Coronary artery (tissue), 2 donors: ENCODE data around the gene CEP162.
"Not testable (repeated sequence)": the region's sequence is repeated elsewhere in the genome, so short reads cannot be mapped to it uniquely, and the experiment has no call there.

ENCODE experiments used
- DNase-seq: peaks from one replicate; pipeline ENCODE4 v3.0.0-alpha.2; 2017; ENCODE audit warnings: low spot score
- H3K27ac ChIP-seq, 2 donors: fragments of 200-600 bp; sonication (generic); one replicate each; pipeline ENCODE4 v1.5.1; 2016 to 2019
- H3K4me3 ChIP-seq: fragments of 200-600 bp; sonication (generic); 2 replicates; pipeline ENCODE4 v1.5.1; 2016; ENCODE audit warnings: mild to moderate bottlenecking, moderate library complexity
- CTCF ChIP-seq: fragments of 200-600 bp; sonication (generic); IDR thresholded peaks from one replicate; pipeline ENCODE4 v1.5.1; 2019; ENCODE audit warnings: antibody characterized with exemption

The CEP162 gene

DNA sequence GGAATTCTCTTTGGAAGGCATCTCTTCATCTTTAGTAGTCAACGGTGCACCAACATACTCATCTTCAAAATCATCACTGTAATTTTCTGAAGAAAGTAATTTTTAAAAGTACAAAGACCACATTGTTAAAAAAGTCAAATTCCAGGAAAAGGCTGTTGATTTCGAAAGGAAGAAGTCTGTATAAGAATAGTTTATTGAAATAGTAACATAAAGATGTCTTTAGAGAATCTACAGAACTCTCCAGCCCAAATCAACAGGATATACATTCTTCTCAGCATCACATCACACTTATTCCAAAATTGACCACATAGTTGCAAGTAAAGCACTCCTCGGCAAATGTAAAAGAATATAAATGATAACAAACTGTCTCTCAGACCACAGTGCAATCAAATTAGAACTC is 23.4 kb downstream of the CEP162 start:
- Histone ChIP-seq H3K27ac (no peak overlapping the region), H3K4me3 (no peak overlapping the region)
- no peak for DNase-seq
- TF ChIP-seq CTCF, result no peak

GRCh38 chr6:84199987-84200386 is 27.5 kb downstream of the CEP162 start:
- not testable (repeated sequence) for DNase-seq, H3K4me3 ChIP-seq, H3K27ac ChIP-seq

DNA sequence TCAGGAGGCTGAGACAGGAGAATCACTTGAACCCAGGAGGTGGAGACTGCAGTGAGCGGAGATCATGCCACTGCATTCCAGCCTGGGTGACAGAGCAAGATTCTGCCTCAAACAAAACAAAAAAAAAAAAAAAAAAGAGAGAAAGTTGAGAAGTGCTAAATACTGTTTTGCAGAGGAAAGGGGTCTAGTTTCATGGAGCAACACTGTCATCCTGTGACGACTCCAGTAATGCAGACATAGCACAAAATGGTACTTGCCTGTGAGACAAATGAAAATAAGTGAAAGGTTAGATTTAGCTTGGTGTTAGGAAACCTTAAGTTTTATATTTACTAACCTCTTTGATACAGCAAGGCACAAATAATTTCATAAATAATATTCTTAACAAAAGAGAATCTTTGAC is 29.7 kb downstream of the CEP162 start:
- no peak for DNase-seq
- H3K27ac ChIP-seq, result no peak overlapping the region
- TF ChIP-seq CTCF, result no peak
- no peak overlapping the region for H3K4me3 ChIP-seq

GRCh38 chr6:84193114-84193708 is 34.2 kb downstream of the CEP162 start:
- TF ChIP-seq CTCF, result no peak
- H3K4me3 ChIP-seq, result no peak overlapping the region
- no peak for DNase-seq
- no peak overlapping the region for H3K27ac ChIP-seq

DNA sequence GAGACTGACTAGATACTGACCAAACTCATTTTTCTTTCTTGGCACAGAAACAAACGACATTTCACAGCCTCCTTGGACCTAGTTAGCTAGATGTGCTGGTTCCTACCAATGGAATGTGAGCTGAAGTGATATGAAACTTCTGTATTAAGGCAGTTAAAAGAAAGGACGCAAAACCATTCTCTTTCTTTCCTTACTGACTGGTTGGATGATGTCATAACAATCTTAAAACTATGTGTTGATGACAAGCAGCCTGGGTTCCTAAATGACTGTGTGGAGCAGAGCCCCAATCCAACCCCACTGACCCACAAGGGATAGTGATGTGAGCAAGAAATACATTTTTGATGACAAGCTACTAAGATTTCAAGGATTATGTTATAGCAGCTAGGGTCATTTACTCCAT is 35.6 kb downstream of the CEP162 start:
- DNase-seq, result no peak
- H3K4me3 ChIP-seq, result no peak overlapping the region
- H3K27ac ChIP-seq, result no peak overlapping the region
- TF ChIP-seq CTCF, result no peak

GRCh38 chr6:84189356-84189755 is 38.1 kb downstream of the CEP162 start:
- not testable (repeated sequence) for H3K4me3 ChIP-seq, DNase-seq, H3K27ac ChIP-seq

DNA sequence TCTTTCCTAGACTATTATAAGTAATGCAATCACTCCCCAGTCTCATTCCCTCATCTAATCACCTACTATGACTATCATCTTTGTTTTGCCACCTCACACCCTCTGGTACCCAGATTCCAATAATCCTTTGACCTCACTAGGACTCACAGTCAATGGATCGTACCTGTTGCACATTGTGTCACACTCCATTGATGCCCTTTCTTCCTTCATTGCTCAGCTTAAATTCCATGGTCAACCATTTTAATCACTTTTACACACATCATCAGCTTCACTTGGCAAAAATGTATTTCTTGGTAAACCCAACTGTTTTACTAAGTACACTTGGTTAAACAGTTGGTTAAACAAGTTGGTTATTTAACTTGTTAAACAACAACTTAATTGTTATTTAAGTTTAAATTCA is 44.0 kb downstream of the CEP162 start:
- no peak for TF ChIP-seq CTCF
- Histone ChIP-seq H3K4me3 (no peak overlapping the region), H3K27ac (no peak overlapping the region)
- no peak for DNase-seq

GRCh38 chr6:84182001-84182400 is 45.4 kb downstream of the CEP162 start:
- no peak for DNase-seq
- no peak overlapping the region for H3K4me3 ChIP-seq
- no peak overlapping the region for H3K27ac ChIP-seq
- TF ChIP-seq CTCF, result no peak
